BLaER1 treated with 17β-estradiol and CSF1 and Interleukin-3, amounts not matched to agents 10 nM and 100 nM (cell line): ENCODE results near the gene LGR4.

ENCODE experiments used
- H3K27ac ChIP-seq, 11 experiments: shearing (Covaris generic); formaldehyde crosslinking; 2 replicates each; pipeline ENCODE4 v1.8.1; 2022
- H3K27me3 ChIP-seq, 11 experiments: shearing (Covaris generic); formaldehyde crosslinking; 2 replicates each; pipeline ENCODE4 v1.8.1; 2022
- H3K36me3 ChIP-seq, 11 experiments: shearing (Covaris generic); formaldehyde crosslinking; 2 replicates each; pipeline ENCODE4 v1.8.1; 2022
- H3K4me1 ChIP-seq, 10 experiments: shearing (Covaris generic); formaldehyde crosslinking; 2 replicates each; pipeline ENCODE4 v1.8.1; 2022
- H3K4me2 ChIP-seq, 11 experiments: shearing (Covaris generic); formaldehyde crosslinking; 2 replicates each; pipeline ENCODE4 v1.8.1; 2022
- H3K4me3 ChIP-seq, 10 experiments: shearing (Covaris generic); formaldehyde crosslinking; 2 replicates each; pipeline ENCODE4 v1.8.1; 2022
- H3K9ac ChIP-seq, 11 experiments: shearing (Covaris generic); formaldehyde crosslinking; 2 replicates each; pipeline ENCODE4 v1.8.1; 2022
- H3K9me3 ChIP-seq, 11 experiments: shearing (Covaris generic); formaldehyde crosslinking; replicated peaks in 1 of 11; 2 replicates each; pipeline ENCODE4 v1.8.1; 2022
- H4K20me1 ChIP-seq, 11 experiments: shearing (Covaris generic); formaldehyde crosslinking; 2 replicates each; pipeline ENCODE4 v1.8.1; 2022
- Cebpa-rat ChIP-seq, 11 experiments: shearing (Covaris generic); IDR thresholded peaks; 2 replicates each; pipeline ENCODE4 v1.8.1; 2022

LGR4 gene

GRCh38 chr11:27373392-27373791, 99.2 kb downstream of the LGR4 start:
- no peaks in the 10 kb centered on the region; a peak in 1 of 22 replicates for H3K36me3 ChIP-seq
- H3K27me3 ChIP-seq: no peaks in the 10 kb centered on the region
- no peak overlapping the region for H3K9ac ChIP-seq
- no peaks in the 10 kb centered on the region for H3K9me3 ChIP-seq
- H3K4me2 ChIP-seq: no peak overlapping the region
- no peak overlapping the region for H3K4me3 ChIP-seq
- H4K20me1 ChIP-seq: no peaks in the 10 kb centered on the region
- TF ChIP-seq Cebpa-rat (IDR thresholded peaks at IDR 0.05): no peak
- H3K4me1 ChIP-seq: no peaks in the 10 kb centered on the region
- H3K27ac ChIP-seq: no peak overlapping the region

DNA sequence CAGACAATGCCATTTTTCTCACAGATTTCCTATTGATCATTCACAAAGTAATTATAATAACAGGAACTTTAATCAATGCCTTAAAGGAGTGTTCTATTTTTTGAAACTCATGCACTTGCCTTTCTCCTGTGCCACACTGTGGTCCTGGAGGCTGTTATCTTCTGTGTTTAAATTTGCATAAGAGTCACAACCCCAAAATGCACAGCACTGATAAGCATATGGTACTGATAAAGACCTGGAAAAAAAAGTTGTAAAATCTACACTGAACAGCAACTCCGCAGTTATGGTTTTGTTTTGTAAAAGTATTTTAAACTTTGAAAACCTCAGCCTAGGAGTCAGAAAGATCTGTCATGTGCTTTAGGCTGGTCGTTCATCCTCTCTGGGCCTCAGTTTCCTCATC, 100.4 kb downstream of the LGR4 start:
- Histone ChIP-seq H4K20me1 (no peaks in the 10 kb centered on the region), H3K36me3 (peaks cover 0 to 4% (median 0%) of the 10 kb centered on the region in 11 experiments; a peak in 1 of 22 replicates), H3K4me1 (no peaks in the 10 kb centered on the region), H3K4me3 (no peak overlapping the region), H3K27ac (no peak overlapping the region), H3K9me3 (no peaks in the 10 kb centered on the region), H3K9ac (no peak overlapping the region), H3K4me2 (no peak overlapping the region), H3K27me3 (no peaks in the 10 kb centered on the region)
- TF ChIP-seq Cebpa-rat (IDR thresholded peaks at IDR 0.05): no peak

DNA sequence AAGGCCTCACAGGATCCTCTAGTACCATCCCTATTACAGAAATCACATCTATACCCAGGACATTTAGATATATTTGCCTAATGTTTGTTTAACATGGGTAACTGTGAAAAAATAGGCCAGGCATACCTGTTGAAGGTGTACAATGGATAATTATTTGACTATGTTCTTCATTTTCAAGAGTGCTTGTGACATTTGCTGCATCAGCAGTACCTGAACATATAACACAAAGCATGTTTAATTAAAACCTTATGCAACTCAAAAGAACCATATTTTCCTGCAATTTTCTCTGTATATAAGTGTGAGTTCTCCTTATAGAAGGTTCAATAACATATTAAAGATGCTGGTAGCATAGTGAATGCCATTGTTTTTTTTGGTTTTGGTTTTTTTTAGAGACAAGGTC, 101.1 kb downstream of the LGR4 start:
- Histone ChIP-seq H3K27ac (no peak overlapping the region), H4K20me1 (no peaks in the 10 kb centered on the region), H3K9ac (no peak overlapping the region), H3K4me1 (no peaks in the 10 kb centered on the region), H3K4me2 (no peak overlapping the region), H3K9me3 (no peaks in the 10 kb centered on the region), H3K36me3 (peaks cover 0 to 4% (median 0%) of the 10 kb centered on the region in 11 experiments; a peak in 1 of 22 replicates), H3K27me3 (no peaks in the 10 kb centered on the region), H3K4me3 (no peak overlapping the region)
- no peak for TF ChIP-seq Cebpa-rat (IDR thresholded peaks at IDR 0.05)

DNA sequence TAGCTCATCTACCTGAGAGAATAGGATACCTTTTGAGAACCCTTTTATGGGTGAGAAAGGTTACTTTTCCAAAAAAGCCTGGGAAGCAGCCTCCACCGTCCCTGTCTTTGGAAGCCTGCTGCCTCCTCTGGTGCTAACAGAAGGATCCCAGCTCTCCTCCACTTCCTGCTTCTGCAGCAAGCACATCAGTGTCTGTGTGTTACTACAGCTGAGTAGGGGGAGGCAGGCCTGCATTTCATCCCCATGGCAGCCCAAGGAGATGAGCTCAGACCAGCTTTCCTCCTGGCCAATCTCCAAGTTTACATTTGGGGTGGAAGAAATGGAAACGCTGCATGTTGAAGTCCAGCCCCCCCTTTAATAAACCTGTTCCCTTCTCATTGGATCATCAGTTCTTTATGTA, 102.2 kb downstream of the LGR4 start:
- TF ChIP-seq Cebpa-rat (IDR thresholded peaks at IDR 0.05): no peak
- Histone ChIP-seq H3K9me3 (no peaks in the 10 kb centered on the region), H3K36me3 (peaks cover 0 to 4% (median 0%) of the 10 kb centered on the region in 11 experiments; a peak in 1 of 22 replicates), H3K4me2 (no peak overlapping the region), H3K9ac (no peak overlapping the region), H3K27ac (no peak overlapping the region), H3K27me3 (no peaks in the 10 kb centered on the region), H4K20me1 (no peaks in the 10 kb centered on the region), H3K4me1 (no peaks in the 10 kb centered on the region), H3K4me3 (no peak overlapping the region)

DNA sequence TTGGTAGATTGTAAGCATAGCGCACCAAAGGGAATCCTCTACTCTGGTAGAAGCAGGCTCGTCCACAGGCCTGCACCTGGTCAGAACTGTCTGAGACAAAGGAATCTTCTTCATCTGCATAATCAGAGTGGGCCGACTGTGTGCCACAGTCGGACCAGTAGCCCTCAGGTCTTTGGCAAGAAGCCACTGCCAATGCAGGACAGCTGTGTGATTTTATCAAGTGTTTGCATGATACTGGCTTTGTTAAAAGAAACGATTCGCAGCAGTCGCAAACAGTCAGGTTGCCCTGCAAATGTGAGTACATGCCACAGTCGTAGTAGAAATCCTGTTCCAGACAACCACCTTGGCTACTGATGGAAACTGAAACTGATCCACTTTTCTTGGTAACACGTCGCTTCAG, 104.7 kb downstream of the LGR4 start:
- no peak overlapping the region for H3K9ac ChIP-seq
- H3K27me3 ChIP-seq: no peaks in the 10 kb centered on the region
- H3K4me1 ChIP-seq: peaks cover 0 to 7% (median 6%) of the 10 kb centered on the region in 10 experiments; a peak in 15 of 20 replicates
- TF ChIP-seq Cebpa-rat (IDR thresholded peaks at IDR 0.05): no peak
- H3K36me3 ChIP-seq: 0 out of 22 replicates have a peak, but pooled peaks cover 0 to 4% (median 0%) of the 10 kb centered on the region in 11 experiments
- H4K20me1 ChIP-seq: no peaks in the 10 kb centered on the region
- H3K4me2 ChIP-seq: no peak overlapping the region
- H3K27ac ChIP-seq: no peak overlapping the region
- H3K4me3 ChIP-seq: no peak overlapping the region
- no peaks in the 10 kb centered on the region for H3K9me3 ChIP-seq

DNA sequence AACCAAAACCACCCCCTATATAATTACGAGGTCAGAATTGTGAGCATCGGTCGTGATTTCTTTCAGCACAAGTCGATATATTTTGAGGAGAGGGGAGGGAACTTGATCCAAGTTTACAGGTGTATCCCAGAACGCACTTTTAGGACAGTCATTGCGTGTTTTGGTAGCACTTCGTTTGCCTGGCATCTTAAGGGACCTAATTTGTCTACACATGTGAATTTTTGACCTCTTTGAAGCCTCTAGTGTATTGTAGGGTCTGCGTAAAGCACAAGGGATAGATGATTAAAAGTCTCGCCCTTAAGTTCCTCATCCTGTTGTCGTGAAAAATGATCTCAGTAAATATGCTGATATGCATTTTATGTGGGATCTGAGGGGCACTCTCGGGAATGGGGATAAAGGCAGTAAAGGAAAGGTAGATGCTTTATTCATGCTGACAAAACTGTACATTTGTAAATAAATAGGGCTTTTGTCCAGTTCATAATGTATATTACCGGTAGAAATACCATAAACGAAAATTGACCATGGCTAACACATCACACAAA, 108.9 kb downstream of the LGR4 start:
- H3K27me3 ChIP-seq: no peaks in the 10 kb centered on the region

DNA sequence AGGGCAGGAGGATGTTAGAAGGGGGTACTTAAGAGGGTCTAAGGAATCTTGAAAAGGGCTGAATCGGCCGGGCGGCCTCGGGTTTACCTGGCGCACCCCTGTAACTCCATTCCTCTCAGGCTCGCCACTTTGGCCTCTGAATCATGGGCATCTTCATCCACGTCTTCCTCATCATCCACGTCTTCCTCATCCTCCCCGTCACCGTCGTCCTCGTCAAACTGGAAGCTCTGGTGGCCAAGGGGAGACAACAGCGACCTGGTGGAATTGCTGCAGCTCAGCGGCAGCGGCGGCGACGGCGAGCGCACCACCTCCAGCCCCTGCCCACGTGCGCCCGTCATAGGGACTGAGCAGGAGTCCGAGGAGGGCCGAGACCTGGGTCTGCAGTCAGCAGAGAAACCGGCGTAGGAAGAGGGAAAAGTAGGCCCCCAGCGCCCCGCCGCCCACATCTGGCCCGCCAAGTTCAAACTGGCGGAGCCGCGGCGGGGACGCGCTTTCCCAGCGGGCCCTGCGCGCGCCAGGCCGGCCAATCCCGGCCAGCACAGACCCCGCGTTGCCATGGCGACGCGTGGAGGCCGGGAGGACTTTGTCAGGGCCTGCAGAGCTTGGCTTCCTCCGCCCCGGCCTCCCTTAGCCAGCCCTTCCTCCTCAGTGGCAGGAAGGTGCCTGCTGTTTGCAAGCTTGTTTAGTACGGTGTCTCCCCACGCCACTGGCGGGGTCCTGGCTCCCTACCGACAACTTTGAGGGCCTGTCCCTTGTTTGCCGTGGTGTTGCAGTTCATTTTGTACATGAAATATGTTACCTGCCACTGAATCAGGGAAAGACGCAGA, 109.6 kb downstream of the LGR4 start, which contains the start of gene CCDC34:
CCDC34 (minus strand) TSS at position 467 of the 827 bp plus-strand sequence; CDS start at position 446, 21 bp downstream.
- H4K20me1 ChIP-seq: no peaks in the 10 kb centered on the region
- H3K4me1 ChIP-seq: peaks cover 11 to 24% (median 19%) of the 10 kb centered on the region in 10 experiments; a peak in 18 of 20 replicates
- H3K9ac ChIP-seq: peak within 1 kb of the TSS; percentile 71 to 86 (median 81)
- H3K27ac ChIP-seq: peak within 1 kb of the TSS in 9 of 11 experiments; percentile 58 to 78 (median 72); a peak in 19 of 22 replicates
- H3K36me3 ChIP-seq: peaks cover 0 to 7% (median 0%) of the 10 kb centered on the region in 11 experiments; a peak in 5 of 22 replicates
- no peak for TF ChIP-seq Cebpa-rat (IDR thresholded peaks at IDR 0.05)
- peak within 1 kb of the TSS; percentile 76 to 98 (median 94) for H3K4me2 ChIP-seq
- H3K27me3 ChIP-seq: no peaks in the 10 kb centered on the region
- peak within 1 kb of the TSS; percentile 72 to 84 (median 76) for H3K4me3 ChIP-seq
- H3K9me3 ChIP-seq: no peaks in the 10 kb centered on the region

More for the DNA sequence above, 108.9 kb downstream of the LGR4 start:
- no peak for TF ChIP-seq Cebpa-rat (IDR thresholded peaks at IDR 0.05)
- Histone ChIP-seq H3K9me3 (no peaks in the 10 kb centered on the region), H3K4me2 (peak overlapping the region; percentile 76 to 98 (median 94)), H3K36me3 (peaks cover 0 to 7% (median 0%) of the 10 kb centered on the region in 11 experiments; a peak in 4 of 22 replicates), H3K27ac (peak overlapping the region in 9 of 11 experiments; percentile 50 to 78 (median 72); a peak in 18 of 22 replicates), H3K4me1 (peaks cover 11 to 24% (median 19%) of the 10 kb centered on the region in 10 experiments; a peak in 18 of 20 replicates), H3K9ac (peak overlapping the region; percentile 71 to 86 (median 81); a peak in 21 of 22 replicates), H4K20me1 (no peaks in the 10 kb centered on the region), H3K4me3 (peak overlapping the region; percentile 72 to 84 (median 76))

- Histone ChIP-seq H3K4me3 (peak overlapping the region; percentile 72 to 84 (median 76); a peak in 19 of 20 replicates), H3K27ac (peak overlapping the region in 1 of 11 experiments; percentile 77; a peak in 1 of 22 replicates)
Observed at GRCh38 chr11:27361649-27362431, 110.8 kb downstream of the LGR4 start.

More at GRCh38 chr11:27361649-27362431, 110.8 kb downstream of the LGR4 start:
- Histone ChIP-seq H3K9ac (peak overlapping the region in 10 of 11 experiments; percentile 73 to 86 (median 82); a peak in 16 of 22 replicates), H3K4me1 (peaks cover 11 to 24% (median 19%) of the 10 kb centered on the region in 10 experiments; a peak in 18 of 20 replicates), H3K27me3 (no peaks in the 10 kb centered on the region), H3K36me3 (peaks cover 0 to 7% (median 0%) of the 10 kb centered on the region in 11 experiments; a peak in 5 of 22 replicates), H3K9me3 (no peaks in the 10 kb centered on the region), H3K4me2 (peak overlapping the region; percentile 76 to 98 (median 94)), H4K20me1 (no peaks in the 10 kb centered on the region)
- no peak for TF ChIP-seq Cebpa-rat (IDR thresholded peaks at IDR 0.05)
